Measurements from ENCODE around the gene BRAF.
"Not testable (repeated sequence)": the region's sequence is repeated elsewhere in the genome, so short reads cannot be mapped to it uniquely, and the experiment has no call there.

The BRAF gene

GRCh38 chr7:140732416-140732815, 192.3 kb downstream of the BRAF start:
- Histone ChIP-seq H3K27ac (no peak overlapping the region), H3K4me3 (no peak overlapping the region)

GRCh38 chr7:140726281-140726680, 198.4 kb downstream of the BRAF start:
- H3K27ac ChIP-seq = no peak overlapping the region
- H3K4me3 ChIP-seq = no peak overlapping the region

GRCh38 chr7:140724706-140725105, 200.0 kb downstream of the BRAF start:
- Histone ChIP-seq H3K4me3 (no peak overlapping the region), H3K27ac (no peak overlapping the region)

- Histone ChIP-seq H3K27ac (no peak overlapping the region), H3K4me3 (no peak overlapping the region)
Observed at GRCh38 chr7:140723574-140723973, 201.2 kb downstream of the BRAF start.

GRCh38 chr7:140723006-140723405, 201.7 kb downstream of the BRAF start:
- no peak overlapping the region for H3K27ac ChIP-seq
- H3K4me3 ChIP-seq = no peak overlapping the region

- Histone ChIP-seq H3K27ac (no peak overlapping the region), H3K4me3 (no peak overlapping the region)
Observed at GRCh38 chr7:140722254-140722653, 202.5 kb downstream of the BRAF start.

GRCh38 chr7:140719721-140720120, 205.0 kb downstream of the BRAF start:
- Histone ChIP-seq H3K4me3 (no peak overlapping the region), H3K27ac (no peak overlapping the region)

GRCh38 chr7:140714331-140715040, 210.2 kb downstream of the BRAF start:
- no peak overlapping the region for H3K4me3 ChIP-seq
- no peak overlapping the region for H3K27ac ChIP-seq

- H3K27ac ChIP-seq, H3K4me3 ChIP-seq: not testable (repeated sequence)
Observed at GRCh38 chr7:140712392-140712791, 212.3 kb downstream of the BRAF start.

GRCh38 chr7:140708764-140709163, 216.0 kb downstream of the BRAF start:
- H3K4me3 ChIP-seq, H3K27ac ChIP-seq: not testable (repeated sequence)

GRCh38 chr7:140707132-140707531, 217.6 kb downstream of the BRAF start:
- H3K4me3 ChIP-seq = no peak overlapping the region

GRCh38 chr7:140704205-140704604, 220.5 kb downstream of the BRAF start:
- Histone ChIP-seq H3K27ac (no peak overlapping the region), H3K4me3 (no peak overlapping the region)

More at GRCh38 chr7:140707132-140707531, 217.6 kb downstream of the BRAF start:
- H3K27ac ChIP-seq = no peak overlapping the region

GRCh38 chr7:140702774-140703173, 222.0 kb downstream of the BRAF start:
- H3K4me3 ChIP-seq = no peak overlapping the region
- no peak overlapping the region for H3K27ac ChIP-seq

- Histone ChIP-seq H3K27ac (peak overlapping the region in 1 of 21 experiments; percentile 93), H3K4me3 (no peak overlapping the region)
Observed at GRCh38 chr7:140698477-140698876, 226.3 kb downstream of the BRAF start.

GRCh38 chr7:140697447-140698143, 227.1 kb downstream of the BRAF start:
- Histone ChIP-seq H3K4me3 (peak overlapping the region; percentile 71 to 96 (median 88)), H3K27ac (peak overlapping the region; percentile 78 to 98 (median 93))

GRCh38 chr7:140696680-140697446, 227.9 kb downstream of the BRAF start, which contains the start of gene NDUFB2:
Gene NDUFB2 (plus strand): TSS chr7:140696708. CDS start chr7:140696745, 37 bp downstream.
- peak within 1 kb of the TSS; percentile 78 to 98 (median 93) for H3K27ac ChIP-seq
- peak within 1 kb of the TSS; percentile 71 to 96 (median 88) for H3K4me3 ChIP-seq

- H3K4me3 ChIP-seq = peak overlapping the region; percentile 71 to 96 (median 88)
- H3K27ac ChIP-seq = peak overlapping the region; percentile 78 to 98 (median 93)
Observed at GRCh38 chr7:140696024-140696679, 228.6 kb downstream of the BRAF start.

GRCh38 chr7:140695381-140695780, 229.3 kb downstream of the BRAF start:
- Histone ChIP-seq H3K4me3 (no peak overlapping the region), H3K27ac (peak overlapping the region in 7 of 21 experiments; percentile 83 to 98 (median 93))

- H3K27ac ChIP-seq = no peak overlapping the region
- H3K4me3 ChIP-seq = no peak overlapping the region
Observed at GRCh38 chr7:140694592-140694991, 230.1 kb downstream of the BRAF start.

- not testable (repeated sequence) for H3K27ac ChIP-seq, H3K4me3 ChIP-seq
Observed at GRCh38 chr7:140693849-140694248, 230.9 kb downstream of the BRAF start.

Measured in skin epidermis (tissue), 12 donors.